Right lung (tissue), 5 donors: ENCODE measurements around the gene MAGED2. TPM values are rescaled to one million over a fixed set of nuclear protein-coding genes. Genes with fewer than 3 reads are reported as not detected.
"Not testable (repeated sequence)": the region's sequence is repeated elsewhere in the genome, so short reads cannot be mapped to it uniquely, and the experiment has no call there.

Experiments used
- DNase-seq, 2 donors: peaks; one replicate each; pipeline ENCODE4 v3.0.0-alpha.2; 2013
- polyA plus RNA-seq, 5 donors: library from polyadenylated mRNA; unstranded; fragments of 120-200 nt; gene quantifications; one replicate each; pipeline versions ENCODE4 v1.2.1 to v1.2.3, GENCODE V29; 2013; ENCODE audit warnings: inconsistent platforms in 1 of 5, low replicate concordance in 1 of 5; ENCODE audit not compliant: insufficient read length in 5 of 5, insufficient read depth in 1 of 5

The MAGED2 gene
- polyA plus RNA-seq, 5 donors, result 560 to 616 (median 589) TPM

GRCh38 chrX:54808605-54809483, 1.3 kb downstream of the MAGED2 start:
- DNase-seq, result peak; percentile 94 to 95

- no peak for DNase-seq
Observed at GRCh38 chrX:54810532-54810931, 3.0 kb downstream of the MAGED2 start.

- no peak for DNase-seq
Observed at GRCh38 chrX:54811301-54811885, 3.8 kb downstream of the MAGED2 start.

- no peak for DNase-seq
Observed at GRCh38 chrX:54812306-54812705, 4.8 kb downstream of the MAGED2 start.

- DNase-seq, result no peak
Observed at GRCh38 chrX:54817220-54817820, 9.8 kb downstream of the MAGED2 start.

GRCh38 chrX:54818221-54818620, 10.7 kb downstream of the MAGED2 start:
- DNase-seq, result no peak

GRCh38 chrX:54819201-54819600, 11.7 kb downstream of the MAGED2 start:
- no peak for DNase-seq

- DNase-seq, result no peak
Observed at GRCh38 chrX:54820737-54821136, 13.2 kb downstream of the MAGED2 start.

GRCh38 chrX:54821310-54821709, 13.8 kb downstream of the MAGED2 start:
- DNase-seq, result no peak

GRCh38 chrX:54824195-54824594, 16.6 kb downstream of the MAGED2 start:
- no peak for DNase-seq

- DNase-seq, result no peak
Observed at GRCh38 chrX:54824722-54825121, 17.2 kb downstream of the MAGED2 start.

- no peak for DNase-seq
Observed at GRCh38 chrX:54825716-54826438, 18.3 kb downstream of the MAGED2 start.

GRCh38 chrX:54826598-54826997, 19.1 kb downstream of the MAGED2 start:
- DNase-seq, result no peak

- no peak for DNase-seq
Observed at GRCh38 chrX:54838583-54838982, 31.0 kb downstream of the MAGED2 start.

- DNase-seq, result not testable (repeated sequence)
Observed at GRCh38 chrX:54841184-54841874, 33.8 kb downstream of the MAGED2 start.

GRCh38 chrX:54842607-54843006, 35.1 kb downstream of the MAGED2 start:
- DNase-seq, result no peak

GRCh38 chrX:54843050-54843449, 35.5 kb downstream of the MAGED2 start:
- DNase-seq, result no peak

GRCh38 chrX:54847700-54848099, 40.2 kb downstream of the MAGED2 start:
- DNase-seq, result not testable (repeated sequence)

- no peak for DNase-seq
Observed at GRCh38 chrX:54865208-54865607, 57.7 kb downstream of the MAGED2 start.
